ENCODE results near the gene AGRN.
"Not testable (repeated sequence)": the region's sequence is repeated elsewhere in the genome, so short reads cannot be mapped to it uniquely, and the experiment has no call there.

AGRN gene

GRCh38 chr1:1014799-1015681, 4.9 kb upstream of the AGRN start:
- no peak for DNase-seq (ENCODE audit: extremely low read depth, insufficient read length)
- Histone ChIP-seq H3K4me3 (replicated peaks; ENCODE audit: low read depth, low read length) (peak overlapping the region; percentile 74), H3K36me3 (ENCODE audit: control insufficient read depth, insufficient read depth, low read length) (no peaks in the 10 kb centered on the region), H3K27me3 (replicated peaks; ENCODE audit: control insufficient read depth, insufficient read depth, low read length) (no peaks in the 10 kb centered on the region)
- peak; percentile 57 for TF ChIP-seq CTCF (IDR thresholded peaks at IDR 0.05; ENCODE audit: insufficient read depth, low read length, poor library complexity, severe bottlenecking)

GRCh38 chr1:1017397-1018320, 2.3 kb upstream of the AGRN start:
- not testable (repeated sequence) for H3K4me3 ChIP-seq (replicated peaks; ENCODE audit: low read depth, low read length); H3K27me3 ChIP-seq (replicated peaks; ENCODE audit: control insufficient read depth, insufficient read depth, low read length); H3K36me3 ChIP-seq (ENCODE audit: control insufficient read depth, insufficient read depth, low read length); DNase-seq (ENCODE audit: extremely low read depth, insufficient read length)

GRCh38 chr1:1018321-1018685, 1.6 kb upstream of the AGRN start:
- not testable (repeated sequence) for H3K36me3 ChIP-seq (ENCODE audit: control insufficient read depth, insufficient read depth, low read length); H3K4me3 ChIP-seq (replicated peaks; ENCODE audit: low read depth, low read length); DNase-seq (ENCODE audit: extremely low read depth, insufficient read length); H3K27me3 ChIP-seq (replicated peaks; ENCODE audit: control insufficient read depth, insufficient read depth, low read length)

GRCh38 chr1:1019122-1019999, 559 bp upstream of the AGRN start:
- Histone ChIP-seq H3K27me3 (replicated peaks; ENCODE audit: control insufficient read depth, insufficient read depth, low read length) (no peaks in the 10 kb centered on the region), H3K36me3 (ENCODE audit: control insufficient read depth, insufficient read depth, low read length) (no peaks in the 10 kb centered on the region), H3K4me3 (replicated peaks; ENCODE audit: low read depth, low read length) (peak overlapping the region; percentile 58)
- peak; percentile 83 for DNase-seq (ENCODE audit: extremely low read depth, insufficient read length)
- peak; percentile 59 for TF ChIP-seq CTCF (IDR thresholded peaks at IDR 0.05; ENCODE audit: insufficient read depth, low read length, poor library complexity, severe bottlenecking)

GRCh38 chr1:1020415-1021009, 592 bp downstream of the AGRN start:
- H3K36me3 ChIP-seq (ENCODE audit: control insufficient read depth, insufficient read depth, low read length), result no peaks in the 10 kb centered on the region
- TF ChIP-seq CTCF (IDR thresholded peaks at IDR 0.05; ENCODE audit: insufficient read depth, low read length, poor library complexity, severe bottlenecking), result no peak
- H3K27me3 ChIP-seq (replicated peaks; ENCODE audit: control insufficient read depth, insufficient read depth, low read length), result no peaks in the 10 kb centered on the region

More at GRCh38 chr1:1020415-1021009, 592 bp downstream of the AGRN start:
- peak overlapping the region; percentile 71 for H3K4me3 ChIP-seq (replicated peaks; ENCODE audit: low read depth, low read length)
- no peak for DNase-seq (ENCODE audit: extremely low read depth, insufficient read length)

Data from GM06990 (cell line).